ENCODE data around the gene MEGF6.

The MEGF6 gene

DNA sequence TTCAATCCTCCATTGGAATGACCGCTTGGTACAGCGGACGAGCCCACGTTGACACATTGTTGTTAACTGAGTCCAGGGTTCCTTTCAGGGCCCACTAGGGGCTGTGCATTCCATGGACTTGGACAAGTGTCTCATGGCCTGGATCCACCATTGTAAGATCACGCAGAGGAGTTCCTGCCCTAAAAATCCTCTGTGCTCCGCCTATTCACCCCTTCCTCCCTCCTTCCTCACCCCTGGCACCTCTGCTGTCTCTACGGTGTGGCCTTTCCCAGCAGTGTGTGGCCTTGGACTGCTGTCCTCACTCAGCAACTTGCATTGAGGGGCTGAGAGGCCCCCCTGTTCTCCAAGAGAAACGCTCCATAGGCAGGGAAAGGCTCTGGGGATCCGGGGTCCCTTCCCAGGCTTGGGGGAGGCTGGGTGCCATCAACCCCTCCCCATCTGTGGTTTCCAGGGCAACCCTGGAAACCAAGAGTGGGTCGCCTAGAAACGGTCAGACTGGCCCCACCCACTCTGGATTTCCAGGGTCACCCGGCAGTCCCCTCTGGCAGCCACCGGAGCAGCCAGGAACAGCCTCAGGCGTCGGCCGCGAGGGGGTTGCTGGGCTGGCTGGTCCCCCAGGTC is 50.9 kb downstream of the MEGF6 start:
- Histone ChIP-seq H3K9me3 (no peaks in the 10 kb centered on the region), H3K36me3 (no peaks in the 10 kb centered on the region), H3K4me1 (no peaks in the 10 kb centered on the region), H3K27me3 (no peaks in the 10 kb centered on the region), H3K4me3 (ENCODE audit: low read depth, low read length) (no peak overlapping the region)
- no peak for DNase-seq
- TF ChIP-seq, protein P1, sequence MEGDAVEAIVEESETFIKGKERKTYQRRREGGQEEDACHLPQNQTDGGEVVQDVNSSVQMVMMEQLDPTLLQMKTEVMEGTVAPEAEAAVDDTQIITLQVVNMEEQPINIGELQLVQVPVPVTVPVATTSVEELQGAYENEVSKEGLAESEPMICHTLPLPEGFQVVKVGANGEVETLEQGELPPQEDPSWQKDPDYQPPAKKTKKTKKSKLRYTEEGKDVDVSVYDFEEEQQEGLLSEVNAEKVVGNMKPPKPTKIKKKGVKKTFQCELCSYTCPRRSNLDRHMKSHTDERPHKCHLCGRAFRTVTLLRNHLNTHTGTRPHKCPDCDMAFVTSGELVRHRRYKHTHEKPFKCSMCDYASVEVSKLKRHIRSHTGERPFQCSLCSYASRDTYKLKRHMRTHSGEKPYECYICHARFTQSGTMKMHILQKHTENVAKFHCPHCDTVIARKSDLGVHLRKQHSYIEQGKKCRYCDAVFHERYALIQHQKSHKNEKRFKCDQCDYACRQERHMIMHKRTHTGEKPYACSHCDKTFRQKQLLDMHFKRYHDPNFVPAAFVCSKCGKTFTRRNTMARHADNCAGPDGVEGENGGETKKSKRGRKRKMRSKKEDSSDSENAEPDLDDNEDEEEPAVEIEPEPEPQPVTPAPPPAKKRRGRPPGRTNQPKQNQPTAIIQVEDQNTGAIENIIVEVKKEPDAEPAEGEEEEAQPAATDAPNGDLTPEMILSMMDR (IDR thresholded peaks at IDR 0.05; ENCODE audit: low read depth, low read length): no peak

DNA sequence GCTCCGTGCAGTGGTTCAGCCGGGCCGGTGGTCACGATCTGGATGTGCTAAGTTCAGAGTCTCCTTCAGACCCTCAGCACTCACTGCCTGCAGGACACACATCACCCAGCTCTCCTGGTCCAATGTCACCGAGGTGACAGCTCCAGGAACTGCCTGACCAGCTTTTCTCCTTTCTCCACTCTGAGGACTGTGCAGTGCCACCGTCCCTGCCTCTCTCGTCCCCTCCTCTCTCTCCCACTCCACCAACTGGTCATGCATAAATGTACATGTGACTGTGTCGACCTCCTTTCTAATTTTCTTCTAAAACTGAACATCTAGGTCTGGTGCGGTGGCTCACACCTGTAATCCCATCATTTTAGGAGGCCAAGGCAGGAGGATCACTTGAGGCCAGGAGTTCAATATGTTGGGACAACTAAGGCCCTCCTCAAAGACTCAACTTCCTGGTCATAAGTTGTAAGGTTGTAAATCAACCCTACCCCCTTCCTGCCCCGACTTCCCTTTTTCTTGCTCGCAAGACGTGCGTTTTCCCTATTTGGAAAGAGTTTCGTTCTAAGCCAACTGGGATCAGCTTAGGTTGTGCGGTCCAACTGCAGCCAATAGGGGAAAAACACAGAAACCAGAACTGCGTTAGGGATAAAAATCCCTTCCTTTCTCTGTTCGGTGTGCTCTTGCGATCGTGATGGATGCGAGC is 53.1 kb downstream of the MEGF6 start:
- DNase-seq: no peak
- TF ChIP-seq, protein P1 (IDR thresholded peaks at IDR 0.05; ENCODE audit: low read depth, low read length): no peak
- H3K4me3 ChIP-seq (ENCODE audit: low read depth, low read length): no peak overlapping the region
- H3K4me1 ChIP-seq: no peaks in the 10 kb centered on the region
- no peaks in the 10 kb centered on the region for H3K27me3 ChIP-seq
- H3K36me3 ChIP-seq: no peaks in the 10 kb centered on the region
- no peaks in the 10 kb centered on the region for H3K9me3 ChIP-seq

DNA sequence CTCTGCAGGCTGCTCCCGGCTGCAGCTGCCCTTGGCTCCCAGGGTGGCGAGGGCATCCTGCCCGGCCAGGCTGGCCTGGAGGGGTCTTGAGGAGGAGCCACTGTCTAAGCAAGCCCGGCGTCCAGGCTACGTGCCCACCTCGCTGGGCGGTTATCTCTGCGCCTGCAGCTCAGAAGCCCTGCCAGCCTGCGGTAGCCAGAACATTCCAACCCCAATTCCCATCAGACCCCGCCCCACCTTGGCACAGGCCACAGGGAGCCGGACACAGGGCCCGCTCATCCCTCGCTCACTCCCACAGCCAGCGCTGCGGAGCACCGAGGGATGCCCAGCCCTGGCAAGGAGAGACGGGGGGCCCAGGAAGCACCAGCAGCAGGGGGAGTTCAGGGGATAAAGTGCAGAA is 53.9 kb downstream of the MEGF6 start:
- Histone ChIP-seq H3K9me3 (no peaks in the 10 kb centered on the region), H3K4me3 (ENCODE audit: low read depth, low read length) (no peak overlapping the region), H3K4me1 (no peaks in the 10 kb centered on the region), H3K36me3 (no peaks in the 10 kb centered on the region), H3K27me3 (no peaks in the 10 kb centered on the region)
- DNase-seq: no peak
- TF ChIP-seq, protein P1 (IDR thresholded peaks at IDR 0.05; ENCODE audit: low read depth, low read length): no peak

DNA sequence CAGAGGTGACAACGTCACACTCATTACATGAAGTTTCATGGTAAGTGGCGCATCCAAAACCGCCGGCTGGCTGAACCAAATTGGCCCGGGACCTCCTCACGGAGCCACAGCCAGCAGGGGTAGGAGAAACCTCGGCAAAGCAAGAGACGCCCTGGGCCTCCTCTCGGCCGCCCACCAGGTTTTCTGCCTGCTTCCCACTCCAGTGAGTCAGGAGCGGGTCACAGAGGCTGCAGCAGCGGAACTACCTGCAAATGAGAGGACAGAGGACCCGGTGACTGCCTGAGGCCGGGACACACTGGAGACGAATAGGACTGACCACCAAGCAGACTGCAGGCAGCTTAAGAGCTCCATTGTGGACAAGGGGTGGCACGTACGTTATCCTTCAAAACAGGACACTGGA is 55.0 kb downstream of the MEGF6 start:
- Histone ChIP-seq H3K4me1 (no peaks in the 10 kb centered on the region), H3K4me3 (ENCODE audit: low read depth, low read length) (no peak overlapping the region), H3K36me3 (no peaks in the 10 kb centered on the region), H3K9me3 (no peaks in the 10 kb centered on the region), H3K27me3 (no peaks in the 10 kb centered on the region)
- DNase-seq: no peak
- TF ChIP-seq, protein P1 (IDR thresholded peaks at IDR 0.05; ENCODE audit: low read depth, low read length): no peak

DNA sequence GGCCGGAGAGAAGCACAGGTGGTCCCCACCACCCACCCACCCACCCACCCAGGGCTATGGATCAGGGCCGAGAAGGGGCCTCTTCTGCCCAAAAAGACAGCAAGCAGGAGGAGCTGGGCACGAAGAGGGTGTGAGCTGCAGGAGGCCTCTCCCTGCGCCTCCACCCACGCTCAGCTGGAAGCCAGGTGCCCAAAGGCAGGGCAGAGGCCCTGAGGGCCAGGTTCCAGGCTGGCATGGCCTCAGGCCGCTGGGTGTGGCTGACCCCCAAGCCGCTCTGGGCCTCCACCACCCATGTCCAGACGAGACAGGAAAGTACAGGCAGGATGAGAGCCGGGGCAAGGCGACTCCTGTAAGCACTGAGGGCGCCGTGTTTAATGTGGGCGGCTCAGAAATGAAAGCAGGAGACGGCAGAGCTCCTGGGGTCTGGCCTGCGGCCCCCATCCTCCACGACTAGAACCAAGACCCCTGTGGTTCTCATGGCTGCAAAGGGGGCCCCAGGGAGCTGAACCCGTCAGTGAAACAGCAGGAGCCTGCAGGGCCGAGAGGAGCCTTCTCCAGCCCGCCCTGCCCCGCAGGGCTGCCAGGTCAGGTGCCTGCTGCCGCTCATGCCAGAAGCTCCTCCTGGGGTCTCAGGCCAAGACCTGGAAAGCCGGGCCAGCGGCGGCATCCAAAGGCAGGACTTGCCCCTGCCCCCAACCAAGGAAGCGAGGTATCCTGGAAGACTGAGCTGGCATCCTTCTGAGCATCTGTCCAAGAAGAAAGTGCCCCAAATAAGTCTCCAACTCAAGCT is 56.0 kb downstream of the MEGF6 start:
- Histone ChIP-seq H3K9me3 (no peaks in the 10 kb centered on the region), H3K36me3 (no peaks in the 10 kb centered on the region), H3K27me3 (no peaks in the 10 kb centered on the region), H3K4me3 (ENCODE audit: low read depth, low read length) (no peak overlapping the region), H3K4me1 (no peaks in the 10 kb centered on the region)
- TF ChIP-seq, protein P1 (IDR thresholded peaks at IDR 0.05; ENCODE audit: low read depth, low read length): no peak
- DNase-seq: no peak

DNA sequence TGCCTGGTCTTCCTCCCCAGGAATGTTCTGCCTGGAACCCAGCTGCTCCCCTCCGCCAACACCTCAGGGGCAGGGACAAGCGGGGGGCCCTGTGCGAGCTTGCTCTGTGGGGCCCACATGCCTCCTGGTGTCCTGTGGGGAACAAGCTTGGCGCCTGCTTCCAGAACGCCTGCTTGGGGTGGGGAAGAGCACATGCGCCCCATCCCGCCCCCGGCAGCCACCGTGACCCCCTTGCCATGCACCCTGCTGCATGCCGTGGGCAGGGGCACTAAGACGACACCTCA is 57.4 kb downstream of the MEGF6 start:
- Histone ChIP-seq H3K36me3 (no peaks in the 10 kb centered on the region), H3K9me3 (no peaks in the 10 kb centered on the region), H3K4me3 (ENCODE audit: low read depth, low read length) (no peak overlapping the region), H3K27me3 (no peaks in the 10 kb centered on the region), H3K4me1 (no peaks in the 10 kb centered on the region)
- TF ChIP-seq, protein P1 (IDR thresholded peaks at IDR 0.05; ENCODE audit: low read depth, low read length): no peak
- DNase-seq: no peak

Data from BE2C (cell line).